Epithelial cell of esophagus (primary cell): ENCODE data around the gene CIC.
"Not testable (repeated sequence)": the region's sequence is repeated elsewhere in the genome, so short reads cannot be mapped to it uniquely, and the experiment has no call there.

Source experiments
- DNase-seq: peaks from one replicate; pipeline ENCODE4 v3.0.0; 2010; ENCODE audit warnings: low read depth
- H3K4me3 ChIP-seq: 2 replicates; pipeline ENCODE4 v1.5.1; 2011; ENCODE audit warnings: mild to moderate bottlenecking, low read length, control low read depth
- CTCF ChIP-seq: IDR thresholded peaks from 2 replicates; pipeline ENCODE4 v1.5.1; 2011; ENCODE audit warnings: low read depth, mild to moderate bottlenecking, low read length, control low read depth, inconsistent platforms; ENCODE audit not compliant: insufficient read depth; ENCODE audit errors: missing control alignments

CIC gene

GRCh38 chr19:42253245-42254088, 15.6 kb upstream of the CIC start:
- H3K4me3 ChIP-seq = peak overlapping the region; percentile 94
- DNase-seq = peak; percentile 55
- TF ChIP-seq CTCF = no peak

- no peak for TF ChIP-seq CTCF
- peak overlapping the region; percentile 94 for H3K4me3 ChIP-seq
- DNase-seq = peak; percentile 52
Measured at GRCh38 chr19:42254089-42254849, 14.8 kb upstream of the CIC start.

- peak; percentile 95 for DNase-seq
- TF ChIP-seq CTCF = no peak
- peak within 1 kb of the TSS; percentile 94 for H3K4me3 ChIP-seq
Measured at GRCh38 chr19:42254850-42255765, 13.9 kb upstream of the CIC start, which contains the start of gene ERF. Gene ERF (minus strand): TSS chr19:42255128. CDS start chr19:42254999, 129 bp downstream.

- DNase-seq = peak; percentile 60
- no peak for TF ChIP-seq CTCF
- H3K4me3 ChIP-seq = peak overlapping the region; percentile 56
Measured at GRCh38 chr19:42255766-42256745, 13.0 kb upstream of the CIC start.

GRCh38 chr19:42257842-42258241, 11.2 kb upstream of the CIC start:
- H3K4me3 ChIP-seq, DNase-seq: not testable (repeated sequence)

- TF ChIP-seq CTCF = no peak
- H3K4me3 ChIP-seq = no peak overlapping the region
- DNase-seq = no peak
Measured at GRCh38 chr19:42261763-42262162, 7.3 kb upstream of the CIC start.

- H3K4me3 ChIP-seq, DNase-seq: not testable (repeated sequence)
Measured at GRCh38 chr19:42266105-42266504, 2.9 kb upstream of the CIC start.

- not testable (repeated sequence) for DNase-seq, H3K4me3 ChIP-seq
Measured at GRCh38 chr19:42266928-42267603, 2.0 kb upstream of the CIC start.
